Measurements from ENCODE around the gene CAPN6. TPM values are rescaled to one million over a fixed set of nuclear protein-coding genes. Genes with fewer than 3 reads are reported as not detected.

The CAPN6 gene
- total RNA-seq, 1 experiment from 2014 or later, result not detected

GRCh38 chrX:111244235-111244750, 26.0 kb downstream of the CAPN6 start:
- DNase-seq (ENCODE audit: low read depth), result no peak
- in situ Hi-C loops (cut with HindIII; ENCODE audit: low pct_unique_long_range_greater_than_20kb, low sequenced_read_pairs), result no loop called here

- in situ Hi-C loops (cut with HindIII; ENCODE audit: low pct_unique_long_range_greater_than_20kb, low sequenced_read_pairs), result no loop called here
- DNase-seq (ENCODE audit: low read depth), result no peak
These were observed 53.9 kb downstream of the CAPN6 start for GRCh38 chrX:111216293-111216801.

- no peak for DNase-seq (ENCODE audit: low read depth)
- in situ Hi-C loops (cut with HindIII; ENCODE audit: low pct_unique_long_range_greater_than_20kb, low sequenced_read_pairs), result no loop called here
These were observed 62.4 kb downstream of the CAPN6 start for GRCh38 chrX:111207851-111208250.

GRCh38 chrX:111200327-111200726, 70.0 kb downstream of the CAPN6 start:
- no peak for DNase-seq (ENCODE audit: low read depth)
- in situ Hi-C loops (cut with HindIII; ENCODE audit: low pct_unique_long_range_greater_than_20kb, low sequenced_read_pairs), result no loop called here

- in situ Hi-C loops (cut with HindIII; ENCODE audit: low pct_unique_long_range_greater_than_20kb, low sequenced_read_pairs), result no loop called here
- no peak for DNase-seq (ENCODE audit: low read depth)
These were observed 70.8 kb downstream of the CAPN6 start for GRCh38 chrX:111199505-111199904.

Other genes starting within 250 kb of the CAPN6 start
- not detected in 2 replicates for gene PAK3, start 174.3 kb downstream of the CAPN6 start, total RNA-seq (2014; rRNA removed; shearing (Covaris generic); ENCODE audit: low replicate concordance)
- not detected in 2 replicates for gene DCX, start 141.7 kb upstream of the CAPN6 start, total RNA-seq (2014; rRNA removed; shearing (Covaris generic); ENCODE audit: low replicate concordance)
- not detected in 2 replicates for gene SERTM2, start 241.2 kb upstream of the CAPN6 start, total RNA-seq (2014; rRNA removed; shearing (Covaris generic); ENCODE audit: low replicate concordance)

Data from Caki2 (cell line).